SJSA1 (cell line): ENCODE measurements around the gene CYP27C1. TPM values are rescaled to one million over a fixed set of nuclear protein-coding genes. Genes with fewer than 3 reads are reported as not detected.
A peak's percentile ranks its signal among the peaks of the same experiment; 100 is the strongest.

Experiments used
- DNase-seq, 2 experiments: peaks; one replicate each; pipeline ENCODE4 v3.0.0-alpha.2; 2015 to 2020; ENCODE audit warnings: low spot score in 2 of 2, low read depth in 1 of 2
- H3K27ac ChIP-seq: fragments of 250-450 bp; sonication (Bioruptor Pico); 2 replicates; pipeline ENCODE4 v1.5.1; 2020; ENCODE audit warnings: mild to moderate bottlenecking, moderate library complexity
- H3K27me3 ChIP-seq: fragments of 250-450 bp; sonication (Bioruptor Pico); replicated peaks from 2 replicates; pipeline ENCODE4 v1.5.1; 2020; ENCODE audit warnings: mild to moderate bottlenecking, moderate library complexity
- H3K36me3 ChIP-seq: fragments of 250-450 bp; sonication (Bioruptor Pico); 2 replicates; pipeline ENCODE4 v1.5.1; 2020; ENCODE audit warnings: mild to moderate bottlenecking
- H3K4me1 ChIP-seq: fragments of 250-450 bp; sonication (Bioruptor Pico); replicated peaks from 2 replicates; pipeline ENCODE4 v1.6.1; 2021; ENCODE audit warnings: mild to moderate bottlenecking
- H3K4me3 ChIP-seq: fragments of 250-450 bp; sonication (Bioruptor Pico); 2 replicates; pipeline ENCODE4 v1.5.1; 2020; ENCODE audit warnings: mild to moderate bottlenecking
- H3K9me3 ChIP-seq: fragments of 250-450 bp; sonication (Bioruptor Pico); replicated peaks from 2 replicates; pipeline ENCODE4 v1.5.1; 2020; ENCODE audit warnings: mild to moderate bottlenecking
- total RNA-seq: library from RNA; depleted of rRNA; stranded (reverse); fragments of >200 nt; shearing (Covaris generic); gene quantifications from 2 replicates; pipeline ENCODE4 v1.2.3, GENCODE V29; 2014; rRNA removed

Gene CYP27C1
- total RNA-seq, 1 experiment from 2014 or later = 0.63 TPM

DNA sequence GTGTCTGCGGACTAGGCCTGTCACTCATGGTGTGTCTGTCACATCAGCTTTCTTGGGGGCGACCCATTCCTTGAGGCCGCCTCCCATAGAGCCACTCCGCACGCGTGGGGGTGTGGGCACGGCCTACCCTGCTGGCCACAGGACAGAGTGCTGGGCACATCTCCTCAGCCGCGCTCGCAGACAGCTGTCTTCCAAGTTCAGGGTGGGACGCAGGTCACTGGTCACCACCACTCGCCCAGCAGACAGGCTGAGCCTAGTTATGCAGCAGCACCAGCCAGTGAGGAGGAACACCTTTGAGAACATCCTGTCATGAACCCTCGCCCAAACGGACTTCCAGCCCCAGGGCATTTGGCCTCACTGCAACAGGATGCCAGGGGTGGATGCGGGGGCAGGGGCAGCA is 82.4 kb downstream of the CYP27C1 start:
- no peaks in the 10 kb centered on the region for H3K4me1 ChIP-seq
- H3K36me3 ChIP-seq = no peaks in the 10 kb centered on the region
- DNase-seq = no peak
- H3K9me3 ChIP-seq = 0 out of 2 replicates have a peak, but pooled peaks cover 5% of the 10 kb centered on the region
- H3K27ac ChIP-seq = no peak overlapping the region
- no peaks in the 10 kb centered on the region for H3K27me3 ChIP-seq
- H3K4me3 ChIP-seq = no peak overlapping the region

DNA sequence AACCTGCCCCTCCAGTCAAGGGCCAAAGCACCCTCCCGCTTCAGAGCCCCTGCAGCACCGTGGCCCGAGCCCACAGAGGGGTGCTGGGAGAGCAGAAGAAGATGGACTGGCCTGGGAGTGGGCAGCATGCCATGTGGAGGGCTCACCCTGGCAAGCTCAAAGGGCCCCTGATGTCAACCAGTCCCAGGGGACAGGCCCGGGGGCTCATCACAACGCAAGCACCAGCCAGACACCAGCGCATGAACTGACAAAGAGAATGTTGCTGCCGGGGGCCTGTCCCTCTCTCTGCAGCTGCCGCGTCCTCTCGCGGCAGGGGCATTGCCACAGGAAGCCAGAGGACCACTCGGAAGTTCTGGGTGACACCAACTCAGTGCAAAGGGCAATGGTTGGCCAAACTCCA is 82.9 kb downstream of the CYP27C1 start:
- DNase-seq = peak in 1 of 2 experiments; percentile 36
- H3K27ac ChIP-seq = no peak overlapping the region
- H3K36me3 ChIP-seq = no peaks in the 10 kb centered on the region
- no peak overlapping the region for H3K4me3 ChIP-seq
- H3K27me3 ChIP-seq = no peaks in the 10 kb centered on the region
- 0 out of 2 replicates have a peak, but pooled peaks cover 5% of the 10 kb centered on the region for H3K9me3 ChIP-seq
- no peaks in the 10 kb centered on the region for H3K4me1 ChIP-seq

DNA sequence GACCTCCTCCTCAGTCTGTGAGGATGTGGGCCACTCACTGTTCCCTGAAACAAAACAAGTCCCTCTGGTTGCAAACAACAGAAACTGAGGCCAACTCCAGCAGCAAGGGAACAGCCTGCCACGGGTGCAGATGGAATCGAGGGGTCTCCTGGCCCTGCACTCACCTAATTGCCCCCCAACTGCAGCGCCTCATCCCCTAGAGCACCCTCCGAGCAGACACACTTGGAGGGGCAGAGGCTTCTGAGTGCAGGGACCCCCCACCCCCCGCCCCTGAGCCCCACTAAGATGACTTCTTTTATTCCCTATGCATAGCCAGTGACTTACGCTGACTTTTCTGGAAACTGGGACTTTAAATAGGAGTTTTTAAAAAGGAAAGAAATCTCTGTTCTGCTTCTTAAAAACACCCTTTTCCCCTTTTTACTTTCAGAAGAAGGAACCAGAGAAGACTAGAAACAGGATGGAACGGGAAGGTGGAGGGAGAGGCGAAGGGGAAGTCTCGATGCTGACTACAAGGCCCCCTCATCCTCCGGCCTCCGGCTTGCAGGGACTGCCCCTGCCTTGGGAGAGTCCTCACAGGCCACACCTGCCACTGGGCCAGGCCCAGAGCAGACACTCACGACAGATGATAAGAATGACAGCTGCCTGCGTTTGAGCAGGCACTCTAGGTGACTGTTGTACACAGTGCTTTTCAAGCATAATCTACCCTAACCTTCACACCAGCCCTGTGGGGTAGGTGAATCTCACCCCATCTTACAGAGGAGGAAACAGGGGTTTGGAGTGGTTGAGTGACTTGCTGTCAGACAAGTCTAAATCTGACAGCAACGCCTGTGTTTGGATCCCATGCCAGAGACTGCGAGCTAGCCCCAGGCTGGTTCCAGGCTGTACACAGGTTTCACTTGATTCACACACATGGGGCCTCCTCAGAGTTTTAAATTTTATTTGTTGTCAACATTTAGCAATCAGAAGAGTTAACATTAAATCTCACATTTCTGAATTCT is 85.0 kb downstream of the CYP27C1 start:
- peak in 1 of 2 experiments; percentile 26 for DNase-seq
- Histone ChIP-seq H3K36me3 (no peaks in the 10 kb centered on the region), H3K4me1 (no peaks in the 10 kb centered on the region), H3K9me3 (0 out of 2 replicates have a peak, but pooled peaks cover 5% of the 10 kb centered on the region), H3K27ac (no peak overlapping the region), H3K4me3 (no peak overlapping the region), H3K27me3 (no peaks in the 10 kb centered on the region)

- Histone ChIP-seq H3K4me3 (no peak overlapping the region), H3K4me1 (no peaks in the 10 kb centered on the region), H3K27ac (no peak overlapping the region), H3K27me3 (no peaks in the 10 kb centered on the region), H3K9me3 (0 out of 2 replicates have a peak, but pooled peaks cover 5% of the 10 kb centered on the region), H3K36me3 (no peaks in the 10 kb centered on the region)
- no peak for DNase-seq
These were observed 85.9 kb downstream of the CYP27C1 start for GRCh38 chr2:127134235-127134634.

Other genes with a start within 250 kb of the CYP27C1 start
- 68.6 and 76.5 TPM in 2 replicates for gene BIN1, start 113.1 kb downstream of the CYP27C1 start, total RNA-seq
- 42.0 and 44.7 TPM in 2 replicates for gene ERCC3, start 73.8 kb upstream of the CYP27C1 start, total RNA-seq
- 28.8 and 41.7 TPM in 2 replicates for gene MAP3K2, start 167.7 kb upstream of the CYP27C1 start, total RNA-seq
- gene PROC, start 198.1 kb upstream of the CYP27C1 start, total RNA-seq = 0.63 TPM in 1 of 2 replicates, not detected in the other